HG03060 (cell line): ENCODE measurements around the gene C9orf57.
"Not testable (repeated sequence)": the region's sequence is repeated elsewhere in the genome, so short reads cannot be mapped to it uniquely, and the experiment has no call there.

Experiments
- ATAC-seq: cut with Tn5 transposase; IDR thresholded peaks from one replicate; pipeline ENCODE4 v1.9.1; 2021; ENCODE audit warnings: low read depth, moderate number of reproducible peaks; ENCODE audit not compliant: unreplicated experiment

Gene C9orf57

GRCh38 chr9:72025906-72026305, 34.5 kb downstream of the C9orf57 start:
- ATAC-seq: no peak

GRCh38 chr9:72023596-72023995, 36.8 kb downstream of the C9orf57 start:
- no peak for ATAC-seq

GRCh38 chr9:72022841-72023240, 37.6 kb downstream of the C9orf57 start:
- ATAC-seq: no peak

DNA sequence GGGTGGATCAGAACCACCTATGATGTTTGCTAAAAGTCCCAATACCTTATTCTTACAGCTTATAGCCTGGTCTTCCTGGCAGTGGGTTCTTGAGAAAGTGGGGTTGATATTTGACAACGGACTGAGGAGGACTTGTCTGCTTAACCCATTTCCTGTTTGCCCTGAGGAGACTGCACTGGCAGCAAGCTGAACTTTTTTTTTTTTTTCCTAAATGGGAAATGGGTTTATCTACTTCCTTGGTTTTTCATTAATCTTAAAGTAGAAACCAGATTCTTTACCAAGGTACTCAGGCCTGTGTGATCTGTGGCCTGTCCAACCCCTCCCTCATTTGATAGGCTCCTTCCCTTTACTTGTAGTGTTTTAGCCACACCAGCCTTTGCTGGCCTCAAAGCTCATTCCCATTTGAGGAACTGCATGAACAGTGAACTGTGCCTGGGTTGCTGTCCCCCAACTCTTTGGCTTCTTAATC, 47.1 kb downstream of the C9orf57 start:
- no peak for ATAC-seq

- no peak for ATAC-seq
Observed at GRCh38 chr9:72012646-72013045, 47.8 kb downstream of the C9orf57 start.

GRCh38 chr9:72007726-72008125, 52.7 kb downstream of the C9orf57 start:
- not testable (repeated sequence) for ATAC-seq

- ATAC-seq: no peak
Observed at GRCh38 chr9:72006501-72006900, 53.9 kb downstream of the C9orf57 start.

GRCh38 chr9:72005451-72005850, 55.0 kb downstream of the C9orf57 start:
- no peak for ATAC-seq
